Hepatocyte (in vitro differentiated cells): Measurements from ENCODE around the gene TBC1D13. TPM values are rescaled to one million over a fixed set of nuclear protein-coding genes. Genes with fewer than 3 reads are reported as not detected.
"Not testable (repeated sequence)": the region's sequence is repeated elsewhere in the genome, so short reads cannot be mapped to it uniquely, and the experiment has no call there.

Experiments
- DNase-seq: peaks from one replicate; pipeline ENCODE4 v3.0.0-alpha.2; 2016; ENCODE audit warnings: low spot score
- H2AFZ ChIP-seq: fragments of 200-600 bp; sonication (generic); 2 replicates; pipeline ENCODE4 v1.6.0; 2016; ENCODE audit warnings: antibody characterized with exemption, mild to moderate bottlenecking
- H3K27ac ChIP-seq: fragments of 200-600 bp; sonication (generic); 2 replicates; pipeline ENCODE4 v1.5.1; 2016; ENCODE audit warnings: mild to moderate bottlenecking
- H3K27me3 ChIP-seq: fragments of 200-600 bp; sonication (generic); 2 replicates; pipeline ENCODE4 v1.6.1; 2016
- H3K36me3 ChIP-seq: fragments of 200-600 bp; sonication (generic); replicated peaks from 2 replicates; pipeline ENCODE4 v1.5.1; 2016; ENCODE audit warnings: low read depth; ENCODE audit not compliant: insufficient read depth
- H3K4me1 ChIP-seq: fragments of 200-600 bp; sonication (generic); 2 replicates; pipeline ENCODE4 v1.5.1; 2016; ENCODE audit warnings: mild to moderate bottlenecking, moderate library complexity; ENCODE audit not compliant: insufficient read depth
- H3K4me2 ChIP-seq: fragments of 200-600 bp; sonication (generic); 2 replicates; pipeline ENCODE4 v1.6.0; 2016
- H3K4me3 ChIP-seq: fragments of 200-600 bp; sonication (generic); 2 replicates; pipeline ENCODE4 v1.5.1; 2016; ENCODE audit warnings: mild to moderate bottlenecking
- H3K79me2 ChIP-seq: fragments of 200-600 bp; sonication (generic); 2 replicates; pipeline ENCODE4 v1.6.0; 2017; ENCODE audit warnings: mild to moderate bottlenecking
- H3K9me2 ChIP-seq: fragments of 200-600 bp; sonication (generic); replicated peaks from 2 replicates; pipeline ENCODE4 v1.6.0; 2017; ENCODE audit warnings: mild to moderate bottlenecking; ENCODE audit not compliant: insufficient read depth
- H3K9me3 ChIP-seq: fragments of 200-600 bp; sonication (generic); 2 replicates; pipeline ENCODE4 v1.5.1; 2016; ENCODE audit warnings: low read depth, mild to moderate bottlenecking
- H4K20me1 ChIP-seq: fragments of 200-600 bp; sonication (generic); 2 replicates; pipeline ENCODE4 v1.6.0; 2016; ENCODE audit warnings: mild to moderate bottlenecking; ENCODE audit not compliant: insufficient read depth, poor library complexity, severe bottlenecking
- CTCF ChIP-seq: fragments of 200-600 bp; sonication (generic); IDR thresholded peaks from 2 replicates; pipeline ENCODE4 v1.5.1; 2016; ENCODE audit warnings: antibody characterized with exemption, mild to moderate bottlenecking; ENCODE audit not compliant: poor library complexity
- EZH2 ChIP-seq: fragments of 200-600 bp; sonication (generic); IDR thresholded peaks from 2 replicates; pipeline ENCODE4 v1.6.1; 2016; ENCODE audit warnings: antibody characterized with exemption, mild to moderate bottlenecking, borderline replicate concordance
- EZH2phosphoT487 ChIP-seq: fragments of 200-600 bp; sonication (generic); IDR thresholded peaks from one replicate; pipeline ENCODE4 v1.6.1; 2018; ENCODE audit warnings: antibody characterized with exemption, mild to moderate bottlenecking, low read depth, moderate library complexity; ENCODE audit not compliant: unreplicated experiment, severe bottlenecking
- WGBS: methylation state at CpG from one replicate; pipeline ENCODE4 v1.1.6; 2016; ENCODE audit warnings: low lambda C conversion rate; ENCODE audit errors: missing lambda C conversion rate; 5-methylcytosine and 5-hydroxymethylcytosine counted together
- polyA plus RNA-seq: library from polyadenylated mRNA; unstranded; fragments of >200 nt; fragmentation: Nextera tagmentation; extraction: Ambion mirVana; gene quantifications from 2 replicates; pipeline ENCODE4 v1.2.1, GENCODE V29; 2016
- total RNA-seq: library from RNA; depleted of rRNA; stranded (reverse); fragments of >200 nt; gene quantifications from 2 replicates; pipeline ENCODE4 v1.2.3, GENCODE V29; 2014

The TBC1D13 gene
- total and polyA plus RNA-seq, 2 experiments from 2014 or later: 21.4 to 25.2 TPM

- Histone ChIP-seq H3K4me3 (no peak overlapping the region), H3K9me3 (no peaks in the 10 kb centered on the region)
- no peak for TF ChIP-seq EZH2
Observed at GRCh38 chr9:128845186-128845931, 58.3 kb downstream of the TBC1D13 start.

DNA sequence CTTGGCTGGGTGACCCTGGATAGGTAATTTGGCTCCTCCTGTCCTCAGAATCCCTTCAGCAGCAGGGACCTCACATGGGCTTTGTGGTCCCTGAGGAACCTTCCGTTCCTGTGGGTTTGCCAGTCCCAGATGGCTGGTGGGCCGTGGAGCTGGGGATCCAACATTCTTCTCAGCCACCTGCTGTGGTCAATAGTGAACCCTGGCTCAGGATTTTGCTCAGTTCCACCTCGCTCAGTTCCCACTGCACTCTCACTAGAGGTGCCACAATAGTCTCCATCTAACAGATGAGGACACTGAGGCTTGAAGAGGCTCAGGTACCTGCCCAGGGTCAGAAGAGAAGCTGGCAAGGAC lies 59.6 kb downstream of the TBC1D13 start:
- Histone ChIP-seq H3K27me3 (no peaks in the 10 kb centered on the region), H3K9me3 (no peaks in the 10 kb centered on the region), H3K4me1 (no peaks in the 10 kb centered on the region), H3K27ac (peak overlapping the region; percentile 47), H4K20me1 (no peaks in the 10 kb centered on the region), H3K4me2 (no peak overlapping the region), H2AFZ (no peak overlapping the region), H3K9me2 (no peaks in the 10 kb centered on the region), H3K79me2 (no peaks in the 10 kb centered on the region), H3K4me3 (no peak overlapping the region), H3K36me3 (no peaks in the 10 kb centered on the region)
- DNase-seq: no peak
- 94% methylated on average over 3 of the region's 3 CpGs for WGBS
- TF ChIP-seq EZH2phosphoT487: no peak
- no peak for TF ChIP-seq CTCF
- no peak for TF ChIP-seq EZH2

More at GRCh38 chr9:128845186-128845931, 58.3 kb downstream of the TBC1D13 start:
- H3K27me3 ChIP-seq: no peaks in the 10 kb centered on the region
- no peaks in the 10 kb centered on the region for H3K9me2 ChIP-seq
- no peaks in the 10 kb centered on the region for H3K36me3 ChIP-seq
- no peaks in the 10 kb centered on the region for H3K79me2 ChIP-seq
- H3K4me2 ChIP-seq: peak overlapping the region; percentile 3
- no peaks in the 10 kb centered on the region for H3K4me1 ChIP-seq
- peak; percentile 44 for DNase-seq
- no peak overlapping the region for H2AFZ ChIP-seq
- 59% methylated on average over 13 of the region's 13 CpGs for WGBS
- H4K20me1 ChIP-seq: no peaks in the 10 kb centered on the region
- peak overlapping the region; percentile 57 for H3K27ac ChIP-seq

GRCh38 chr9:128847803-128848202 lies 60.8 kb downstream of the TBC1D13 start:
- Histone ChIP-seq H3K79me2 (no peaks in the 10 kb centered on the region), H3K36me3 (no peaks in the 10 kb centered on the region), H3K4me1 (no peaks in the 10 kb centered on the region), H3K4me2 (no peak overlapping the region), H3K4me3 (no peak overlapping the region), H3K27ac (no peak overlapping the region), H4K20me1 (no peaks in the 10 kb centered on the region), H3K9me3 (no peaks in the 10 kb centered on the region), H3K9me2 (no peaks in the 10 kb centered on the region), H2AFZ (no peak overlapping the region), H3K27me3 (no peaks in the 10 kb centered on the region)
- WGBS: 100% methylated on average over 1 of the region's 1 CpG
- TF ChIP-seq EZH2phosphoT487 (no peak), EZH2 (no peak), CTCF (no peak)
- DNase-seq: no peak

DNA sequence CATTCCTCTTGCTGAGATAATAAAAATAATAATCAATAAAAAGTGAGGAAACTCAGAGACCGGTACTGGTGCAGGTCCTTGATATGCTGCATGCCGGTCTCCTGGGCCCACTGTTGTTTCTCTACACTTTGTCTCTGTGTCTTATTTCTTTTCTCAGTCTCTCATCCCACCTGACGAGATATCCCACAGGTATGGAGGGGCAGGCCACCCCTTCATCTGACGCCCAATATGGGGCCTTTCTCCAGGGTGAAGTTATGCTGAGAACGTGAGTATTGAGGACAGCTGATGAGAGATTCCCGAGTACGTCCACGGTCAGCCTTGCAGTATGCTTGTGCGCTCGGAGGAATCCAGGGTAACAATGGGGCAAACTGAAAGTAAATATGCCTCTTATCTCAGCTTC lies 64.0 kb downstream of the TBC1D13 start:
- H3K4me2 ChIP-seq, H3K36me3 ChIP-seq, H3K27ac ChIP-seq, H3K4me1 ChIP-seq, H3K79me2 ChIP-seq, H3K4me3 ChIP-seq, H3K9me2 ChIP-seq, H2AFZ ChIP-seq, DNase-seq, H4K20me1 ChIP-seq, H3K27me3 ChIP-seq, H3K9me3 ChIP-seq: not testable (repeated sequence)
- WGBS: 90% methylated on average over 10 of the region's 10 CpGs
